Neural progenitor cell (in vitro differentiated cells): ENCODE results near the gene CCDC91.

Source experiments
- CTCF ChIP-seq: fragments of 200-600 bp; sonication (generic); IDR thresholded peaks from 2 replicates; pipeline ENCODE4 v1.5.1; 2017; ENCODE audit warnings: antibody characterized with exemption, mild to moderate bottlenecking
- EZH2 ChIP-seq: fragments of 200-600 bp; sonication (generic); IDR thresholded peaks from 2 replicates; pipeline ENCODE4 v1.6.1; 2017; ENCODE audit warnings: antibody characterized with exemption, mild to moderate bottlenecking, moderate library complexity

GRCh38 chr12:28222081-28222700, 31.9 kb downstream of the CCDC91 start:
- TF ChIP-seq CTCF = no peak
- TF ChIP-seq EZH2 = no peak
